DMS53 treated with DMSO at 0.1 percent for 48 hours (cell line): ENCODE data around the gene GTF2IRD1.
"Not testable (repeated sequence)": the region's sequence is repeated elsewhere in the genome, so short reads cannot be mapped to it uniquely, and the experiment has no call there.

Experiments used
- DNase-seq: peaks from one replicate; lab custom pipeline; 2025; ENCODE audit not compliant: unreplicated experiment; lab: John Stamatoyannopoulos, UW

Gene GTF2IRD1

DNA sequence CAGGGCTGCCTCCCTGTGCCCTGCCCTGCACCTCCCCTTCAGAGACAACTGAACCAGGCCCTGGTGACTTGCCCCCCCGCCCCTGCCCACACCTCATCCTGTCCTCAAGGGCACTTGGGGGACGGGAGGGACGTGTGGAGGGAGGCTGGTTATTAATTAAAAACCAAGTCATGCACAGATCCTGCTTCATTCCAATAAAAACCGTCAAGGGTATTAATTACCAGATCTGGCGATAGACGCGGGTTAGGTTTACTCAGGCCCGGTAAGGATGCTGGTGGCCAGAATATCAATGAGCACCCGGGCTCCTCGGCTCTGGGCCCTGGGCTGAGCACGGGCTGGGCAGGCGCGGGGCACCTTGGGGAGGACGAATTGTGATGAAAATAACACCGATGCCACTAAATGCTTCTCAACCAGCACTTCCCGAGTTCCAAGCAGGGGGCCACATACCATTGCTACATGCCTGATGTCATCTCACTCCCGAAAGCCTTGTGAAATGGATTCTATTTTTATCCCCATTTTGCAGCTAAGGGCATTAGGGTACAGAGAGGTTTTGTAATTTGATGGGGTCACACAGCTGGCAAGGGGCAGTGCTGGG lies 24.5 kb upstream of the GTF2IRD1 start:
- DNase-seq: no peak

- DNase-seq: not testable (repeated sequence)
Observed at GRCh38 chr7:74430409-74430808, 23.3 kb upstream of the GTF2IRD1 start.

- no peak for DNase-seq
Observed at GRCh38 chr7:74430961-74431466, 22.7 kb upstream of the GTF2IRD1 start.

- not testable (repeated sequence) for DNase-seq
Observed at GRCh38 chr7:74437291-74437571, 16.5 kb upstream of the GTF2IRD1 start.

DNA sequence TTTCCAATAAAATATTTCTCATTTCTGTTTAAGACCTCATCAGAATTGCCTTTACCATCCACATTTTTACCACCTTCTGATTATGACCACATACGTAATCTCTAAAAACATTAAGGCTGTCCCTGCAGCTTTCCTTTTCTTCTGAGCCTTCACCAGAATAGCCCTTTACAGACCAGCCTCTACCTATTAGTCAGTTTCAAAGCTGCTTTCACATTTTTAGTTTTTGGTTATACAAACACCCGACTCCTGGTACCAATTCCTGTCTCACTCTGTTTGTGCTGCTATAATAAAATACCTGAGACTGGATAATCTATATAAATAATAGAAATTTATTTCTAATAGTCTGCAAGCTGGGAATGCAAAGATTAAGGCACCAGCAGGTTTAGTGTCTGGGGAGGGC lies 15.4 kb upstream of the GTF2IRD1 start:
- DNase-seq: no peak

DNA sequence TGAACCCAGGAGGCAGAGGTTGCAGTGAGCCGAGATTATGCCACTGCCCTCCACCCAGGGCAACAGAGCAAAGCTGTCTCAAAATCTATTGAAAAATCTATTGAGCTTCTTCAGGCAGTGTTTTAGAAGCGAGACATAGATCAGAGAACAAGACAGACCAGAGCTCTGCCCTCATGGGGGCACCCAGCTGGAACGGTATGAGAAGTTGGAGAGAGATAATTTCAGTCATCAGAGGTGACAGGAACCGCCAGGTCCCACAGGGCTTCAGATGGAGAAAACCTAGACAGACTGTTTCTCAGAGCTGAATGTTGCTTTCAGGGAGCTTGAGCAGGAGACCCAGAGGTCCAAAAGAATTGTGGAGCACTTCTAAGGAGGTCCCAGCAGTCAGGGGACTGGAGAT lies 14.2 kb upstream of the GTF2IRD1 start:
- no peak for DNase-seq

DNA sequence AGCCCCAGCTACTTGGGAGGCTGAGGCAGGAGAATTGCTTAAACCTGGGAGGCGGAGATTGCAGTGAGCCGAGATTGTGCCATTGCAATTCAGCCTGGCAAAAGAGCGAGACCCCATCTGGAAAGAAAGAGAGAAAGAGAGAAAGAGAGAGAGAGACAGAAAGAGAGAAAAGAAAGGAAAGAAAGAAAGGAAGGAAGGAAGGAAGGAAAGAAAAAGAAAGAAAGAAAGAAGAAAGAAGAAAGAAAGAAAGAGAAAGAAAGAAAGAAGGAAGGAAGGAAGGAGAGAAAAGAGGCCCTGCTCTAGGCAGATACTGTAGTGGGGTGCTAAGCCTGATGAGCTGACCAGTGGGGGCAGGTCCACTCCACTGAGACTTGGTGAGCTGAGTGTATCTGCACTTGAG lies 13.6 kb upstream of the GTF2IRD1 start:
- not testable (repeated sequence) for DNase-seq

- no peak for DNase-seq
Observed at GRCh38 chr7:74441801-74442200, 11.9 kb upstream of the GTF2IRD1 start.

- no peak for DNase-seq
Observed at GRCh38 chr7:74443543-74444247, 10.0 kb upstream of the GTF2IRD1 start.

GRCh38 chr7:74449144-74449543 lies 4.6 kb upstream of the GTF2IRD1 start:
- DNase-seq: no peak

GRCh38 chr7:74449809-74450397 lies 3.8 kb upstream of the GTF2IRD1 start:
- DNase-seq: no peak

DNA sequence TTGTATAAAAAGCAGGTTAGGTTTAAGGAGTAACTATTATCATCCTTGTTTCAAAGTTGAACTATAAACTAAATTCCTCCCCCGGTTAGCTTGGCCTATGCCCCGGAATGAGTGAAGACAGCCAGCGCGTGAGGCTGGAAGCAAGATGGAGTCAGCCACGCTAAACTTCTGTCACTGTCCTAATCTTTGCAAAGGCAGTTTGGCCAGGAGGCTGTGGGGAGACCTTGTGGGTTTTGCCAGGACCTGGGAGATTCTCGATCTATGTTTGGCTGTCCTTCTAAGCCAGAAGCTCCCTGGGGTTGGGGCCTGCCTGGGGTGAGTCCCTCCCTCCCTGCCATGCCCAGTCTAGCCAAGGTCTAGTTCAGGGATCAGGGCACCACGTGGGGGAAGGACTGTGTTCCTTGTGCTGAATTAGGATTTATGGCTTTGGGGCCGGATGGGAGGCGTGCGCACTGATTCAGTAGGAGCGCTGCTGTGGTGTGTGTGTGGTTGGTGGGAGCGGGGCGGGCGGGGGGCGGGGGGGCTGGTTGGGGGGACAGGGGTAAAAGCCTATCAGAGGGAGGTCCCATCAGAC lies 871 bp upstream of the GTF2IRD1 start:
- no peak for DNase-seq

DNA sequence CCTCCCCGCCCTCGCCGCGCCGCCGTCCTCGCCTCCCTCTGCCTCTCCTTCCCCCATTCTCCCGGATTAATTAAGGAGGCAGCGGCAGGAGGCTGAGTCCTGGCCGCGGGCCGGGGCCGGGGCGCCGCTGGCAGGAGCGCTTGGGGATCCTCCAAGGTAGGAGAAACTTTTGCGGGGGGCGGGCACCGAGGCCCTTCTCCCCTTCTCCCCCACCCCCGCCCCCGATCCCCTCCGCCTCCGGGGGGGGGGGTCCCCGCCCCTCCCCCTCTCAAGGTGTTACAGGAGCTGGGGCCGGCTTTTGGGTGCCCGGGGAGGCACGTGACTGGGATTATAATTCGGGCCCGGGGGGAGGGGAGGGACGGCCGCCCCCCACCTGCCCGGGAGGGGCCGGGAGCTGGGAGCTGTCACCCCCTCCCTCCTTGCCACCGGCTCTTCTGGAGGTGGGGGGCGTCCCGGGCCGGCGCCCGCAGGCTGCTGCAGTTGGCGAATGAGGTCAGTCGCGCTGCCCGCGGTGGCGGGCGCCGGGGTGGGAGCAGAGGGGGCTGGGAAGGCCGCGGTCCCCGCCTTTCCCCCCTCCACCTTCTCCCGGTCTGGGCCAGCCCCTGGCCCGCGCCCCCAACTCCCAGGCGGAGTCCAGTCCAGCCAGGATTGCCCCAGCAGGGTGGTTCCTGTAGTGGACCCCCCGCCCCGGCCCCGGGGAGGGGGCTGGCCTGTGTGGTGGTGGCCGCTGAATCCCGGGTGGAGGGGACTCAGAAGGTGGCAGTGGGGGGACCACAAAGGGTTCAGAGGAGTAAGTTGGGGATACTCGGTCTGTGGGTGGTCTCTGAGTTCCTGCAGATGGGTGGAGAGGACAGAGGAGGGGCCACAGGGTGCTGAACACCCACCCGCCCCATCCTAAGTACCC lies 567 bp downstream of the GTF2IRD1 start:
- DNase-seq: no peak

DNA sequence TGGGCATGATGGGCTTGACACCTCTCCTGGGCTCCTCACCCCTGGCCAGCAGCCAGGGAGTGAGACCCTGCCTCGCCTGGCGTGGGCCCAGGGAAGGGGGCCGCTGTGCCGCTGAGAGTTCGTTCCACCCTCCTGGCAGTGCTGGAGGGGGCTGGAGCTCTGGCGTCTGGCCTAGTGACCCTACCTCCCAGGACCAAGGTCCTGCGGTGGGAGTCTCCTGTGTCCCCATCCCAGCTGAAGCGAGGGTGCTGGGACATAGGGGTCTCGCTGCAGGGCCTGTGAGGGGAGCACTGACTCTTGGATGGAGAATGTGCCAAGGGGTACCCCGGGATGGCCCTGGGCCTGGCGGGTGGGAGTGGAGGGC lies 1.2 kb downstream of the GTF2IRD1 start:
- DNase-seq: no peak

DNA sequence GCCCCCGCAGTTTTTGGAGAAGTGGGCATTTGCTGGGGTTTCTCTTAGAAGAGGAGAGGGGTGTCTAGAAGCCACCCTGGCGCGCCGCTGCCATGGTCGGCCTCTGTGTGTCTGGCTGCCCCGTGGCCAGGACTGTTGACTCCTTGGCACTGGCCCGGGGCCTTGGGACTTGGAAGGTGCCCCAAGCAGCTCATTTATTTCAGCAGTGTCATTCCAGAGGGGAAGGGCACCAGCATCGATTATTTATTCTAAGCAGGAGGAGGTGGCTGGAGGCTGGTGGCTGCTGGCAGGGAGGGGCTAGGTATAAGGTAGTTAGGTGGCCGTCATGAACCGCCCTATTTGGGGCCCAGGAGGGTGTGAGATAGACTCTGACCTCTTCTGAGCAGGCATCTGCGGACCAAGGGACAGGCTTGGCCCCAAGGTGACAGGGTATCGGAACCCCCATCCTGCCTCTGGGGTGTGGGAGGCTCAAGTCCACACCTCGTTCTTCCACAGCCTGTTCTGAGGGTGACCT lies 1.6 kb downstream of the GTF2IRD1 start:
- DNase-seq: no peak

GRCh38 chr7:74455928-74456327 lies 2.2 kb downstream of the GTF2IRD1 start:
- no peak for DNase-seq

- no peak for DNase-seq
Observed at GRCh38 chr7:74457007-74457406, 3.3 kb downstream of the GTF2IRD1 start.

DNA sequence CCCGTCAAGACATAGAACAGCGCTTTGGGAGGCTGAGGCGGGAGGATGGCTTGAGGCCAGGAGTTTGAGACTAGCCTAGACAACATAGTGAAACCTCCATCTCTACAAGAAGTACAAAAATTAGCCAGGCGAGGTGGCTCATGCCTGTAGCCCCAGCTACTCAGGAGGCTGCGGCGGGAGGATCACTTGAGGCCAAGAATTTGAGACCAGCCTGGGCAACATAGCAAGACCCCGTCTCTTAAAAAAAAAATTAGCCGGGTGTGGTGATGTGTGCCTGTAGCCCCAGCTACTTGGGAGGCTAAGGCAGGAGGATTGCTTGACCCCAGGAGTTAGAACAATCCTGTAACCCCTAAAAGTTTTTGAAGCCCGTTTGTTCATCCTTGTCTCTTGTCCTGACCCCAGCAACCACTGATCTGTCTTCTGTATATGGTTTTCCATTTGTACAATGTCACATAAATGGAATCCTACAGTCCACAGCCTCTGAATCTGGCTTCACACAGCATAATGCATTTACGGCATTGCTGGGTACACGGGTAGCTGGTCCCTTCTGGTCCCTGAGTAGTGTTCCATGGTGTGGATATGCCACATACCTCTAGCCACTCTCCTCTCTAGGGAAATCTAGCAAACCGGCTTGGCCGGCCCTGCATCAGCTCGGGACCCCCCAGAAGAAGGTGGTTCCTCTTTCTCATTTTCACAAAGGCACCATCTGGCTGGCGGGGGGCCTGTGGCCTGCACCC lies 8.4 kb downstream of the GTF2IRD1 start:
- DNase-seq: no peak

- no peak for DNase-seq
Observed at GRCh38 chr7:74462707-74463100, 9.0 kb downstream of the GTF2IRD1 start.
